Right cardiac atrium (tissue), 5 donors: Measurements from ENCODE around the gene KMT2C. TPM values are rescaled to one million over a fixed set of nuclear protein-coding genes. Genes with fewer than 3 reads are reported as not detected.

ENCODE experiments used
- ATAC-seq, 2 donors: fragments of 200-7000 bp; cut with Tn5 transposase; one replicate each; pipeline versions ENCODE4 v1.8.0 to v1.9.1; 2020; ENCODE audit warnings: moderate library complexity in 2 of 2, mild to moderate bottlenecking in 1 of 2
- DNase-seq, 3 donors: peaks; one replicate each; pipeline ENCODE4 v3.0.0-alpha.2; 2020
- H3K27ac ChIP-seq: one replicate; pipeline ENCODE4 v1.5.1; 2013; ENCODE audit warnings: mild to moderate bottlenecking, low read length, control low read depth, moderate library complexity
- H3K27me3 ChIP-seq: one replicate; pipeline ENCODE4 v1.6.1; 2013; ENCODE audit not compliant: control insufficient read depth, insufficient read depth
- H3K4me1 ChIP-seq: one replicate; pipeline ENCODE4 v1.6.1; 2013; ENCODE audit warnings: low read length; ENCODE audit not compliant: control insufficient read depth, insufficient read depth
- H3K4me3 ChIP-seq: one replicate; pipeline ENCODE4 v1.5.1; 2013; ENCODE audit warnings: low read length, control low read depth
- H3K9me3 ChIP-seq: one replicate; pipeline ENCODE4 v1.6.1; 2013; ENCODE audit warnings: low read length; ENCODE audit not compliant: control insufficient read depth
- WGBS: extraction: QIAGEN DNeasy Blood & Tissue Kit; methylation state at CpG from one replicate; pipeline ENCODE4 v1.1.7; 2013; 5-methylcytosine and 5-hydroxymethylcytosine counted together
- intact Hi-C, 4 donors: fragments of 100-400 bp; cut with DNase I; formaldehyde crosslinking; loops; one replicate each; pipeline versions ENCODE4 v1.11.0 to v1.14.0; 2022 to 2023
- polyA plus RNA-seq: library from polyadenylated mRNA; stranded (reverse); fragments of 200-250 nt; gene quantifications from one replicate; pipeline ENCODE4 v1.2.3, GENCODE V29; 2013
- total RNA-seq, 4 donors: library from RNA; stranded (reverse); fragmentation: NEBNext Ultra II Directional; extraction: Animal tissue kit (Norgen Biotek cat#: 25700); gene quantifications; one replicate each; pipeline ENCODE4 v1.2.1, GENCODE V29; 2021
- donor health status: healthy with polysubstance abuse.
- donor health status: DM: no; HTN: yes; CAD: no.
- donor health status: DM: no; HTN: no; CAD: no.
- donor health status: DM: no; HTN: yes; CAD: no; lungs with severe emphysema.
- donor health status: DM: yes; HTN: yes; CAD: no.

KMT2C gene
- total and polyA plus RNA-seq, 5 donors: 10.9 to 52.6 (median 49.9) TPM

- peak; percentile 59 to 74 for ATAC-seq
- Histone ChIP-seq H3K4me3 (no peak overlapping the region), H3K27me3 (no peaks in the 10 kb centered on the region), H3K4me1 (peaks cover 5% of the 10 kb centered on the region), H3K9me3 (no peaks in the 10 kb centered on the region), H3K27ac (peak overlapping the region; percentile 75)
- WGBS: 42% methylated on average over 9 of the region's 9 CpGs
- peak in 1 of 3 donors; percentile 57 for DNase-seq
- intact Hi-C loops: no loop called here
Measured at GRCh38 chr7:152136686-152137085, 299.1 kb downstream of the KMT2C start.

GRCh38 chr7:152133804-152134203, 302.0 kb downstream of the KMT2C start:
- DNase-seq: no peak
- Histone ChIP-seq H3K27ac (no peak overlapping the region), H3K4me1 (peaks cover 5% of the 10 kb centered on the region), H3K27me3 (no peaks in the 10 kb centered on the region), H3K4me3 (no peak overlapping the region), H3K9me3 (no peaks in the 10 kb centered on the region)
- 94% methylated on average over 13 of the region's 13 CpGs for WGBS
- intact Hi-C loops: no loop called here
- peak in 1 of 2 donors; percentile 20 for ATAC-seq

GRCh38 chr7:152132812-152133211, 303.0 kb downstream of the KMT2C start:
- intact Hi-C loops: no loop called here
- no peak overlapping the region for H3K27ac ChIP-seq
- peaks cover 5% of the 10 kb centered on the region for H3K4me1 ChIP-seq
- H3K9me3 ChIP-seq: no peaks in the 10 kb centered on the region
- H3K27me3 ChIP-seq: no peaks in the 10 kb centered on the region
- no peak overlapping the region for H3K4me3 ChIP-seq
- ATAC-seq: peak; percentile 37 to 60
- 63% methylated on average over 5 of the region's 5 CpGs for WGBS
- DNase-seq: peak in 1 of 3 donors; percentile 50

- DNase-seq: peak in 1 of 3 donors; percentile 45
- no peaks in the 10 kb centered on the region for H3K27me3 ChIP-seq
- intact Hi-C loops: no loop called here
- H3K27ac ChIP-seq: no peak overlapping the region
- no peak overlapping the region for H3K4me3 ChIP-seq
- H3K9me3 ChIP-seq: no peaks in the 10 kb centered on the region
- ATAC-seq: no peak
- H3K4me1 ChIP-seq: peaks cover 2% of the 10 kb centered on the region
- WGBS: 93% methylated on average over 12 of the region's 12 CpGs
Measured at GRCh38 chr7:152131981-152132494, 303.8 kb downstream of the KMT2C start.

GRCh38 chr7:152130658-152131590, 304.9 kb downstream of the KMT2C start:
- Histone ChIP-seq H3K4me3 (no peak overlapping the region), H3K27me3 (no peaks in the 10 kb centered on the region), H3K27ac (no peak overlapping the region), H3K9me3 (no peaks in the 10 kb centered on the region), H3K4me1 (no peaks in the 10 kb centered on the region)
- intact Hi-C loops: no loop called here
- peak in 1 of 3 donors; percentile 45 for DNase-seq
- 95% methylated on average over 37 of the region's 37 CpGs for WGBS
- no peak for ATAC-seq

GRCh38 chr7:152129682-152130081, 306.1 kb downstream of the KMT2C start:
- intact Hi-C loops: no loop called here
- whole genome bisulfite sequencing: 91% methylated on average over 7 of the region's 7 CpGs
- no peak for ATAC-seq
- Histone ChIP-seq H3K4me1 (no peaks in the 10 kb centered on the region), H3K4me3 (no peak overlapping the region), H3K9me3 (no peaks in the 10 kb centered on the region), H3K27ac (no peak overlapping the region), H3K27me3 (no peaks in the 10 kb centered on the region)
- DNase-seq: no peak

GRCh38 chr7:152128741-152129461, 306.9 kb downstream of the KMT2C start:
- Histone ChIP-seq H3K4me1 (no peaks in the 10 kb centered on the region), H3K27me3 (no peaks in the 10 kb centered on the region), H3K4me3 (no peak overlapping the region), H3K27ac (no peak overlapping the region), H3K9me3 (no peaks in the 10 kb centered on the region)
- intact Hi-C loops: no loop called here
- DNase-seq (peak in 1 of 3 donors; percentile 49), ATAC-seq (no peak)
- WGBS: 98% methylated on average over 60 of the region's 60 CpGs

- Histone ChIP-seq H3K27ac (no peak overlapping the region), H3K4me1 (no peaks in the 10 kb centered on the region), H3K27me3 (no peaks in the 10 kb centered on the region), H3K4me3 (no peak overlapping the region), H3K9me3 (no peaks in the 10 kb centered on the region)
- intact Hi-C loops: no loop called here
- DNase-seq (no peak), ATAC-seq (no peak)
- 98% methylated on average over 20 of the region's 20 CpGs for WGBS
Measured at GRCh38 chr7:152128252-152128651, 307.6 kb downstream of the KMT2C start.

- no peak for DNase-seq
- WGBS: 96% methylated on average over 19 of the region's 19 CpGs
- no peak overlapping the region for H3K4me3 ChIP-seq
- intact Hi-C loops: no loop called here
- H3K27me3 ChIP-seq: no peaks in the 10 kb centered on the region
- H3K4me1 ChIP-seq: no peaks in the 10 kb centered on the region
- H3K27ac ChIP-seq: no peak overlapping the region
- no peaks in the 10 kb centered on the region for H3K9me3 ChIP-seq
- no peak for ATAC-seq
Measured at GRCh38 chr7:152127229-152127628, 308.6 kb downstream of the KMT2C start.

- WGBS: 90% methylated on average over 7 of the region's 7 CpGs
- intact Hi-C loops: no loop called here
- H3K9me3 ChIP-seq: no peaks in the 10 kb centered on the region
- no peak overlapping the region for H3K27ac ChIP-seq
- H3K4me1 ChIP-seq: no peaks in the 10 kb centered on the region
- DNase-seq (peak in 1 of 3 donors; percentile 54), ATAC-seq (no peak)
- no peaks in the 10 kb centered on the region for H3K27me3 ChIP-seq
- no peak overlapping the region for H3K4me3 ChIP-seq
Measured at GRCh38 chr7:152126741-152127140, 309.1 kb downstream of the KMT2C start.

- Histone ChIP-seq H3K4me1 (no peaks in the 10 kb centered on the region), H3K4me3 (no peak overlapping the region), H3K27me3 (no peaks in the 10 kb centered on the region), H3K9me3 (no peaks in the 10 kb centered on the region), H3K27ac (no peak overlapping the region)
- ATAC-seq (no peak), DNase-seq (no peak)
- WGBS: 94% methylated on average over 1 of the region's 1 CpG
- intact Hi-C loops: no loop called here
Measured at GRCh38 chr7:152122540-152122939, 313.3 kb downstream of the KMT2C start.
